ENCODE data around the gene VPS54.
"Not testable (repeated sequence)": the region's sequence is repeated elsewhere in the genome, so short reads cannot be mapped to it uniquely, and the experiment has no call there.

The VPS54 gene

DNA sequence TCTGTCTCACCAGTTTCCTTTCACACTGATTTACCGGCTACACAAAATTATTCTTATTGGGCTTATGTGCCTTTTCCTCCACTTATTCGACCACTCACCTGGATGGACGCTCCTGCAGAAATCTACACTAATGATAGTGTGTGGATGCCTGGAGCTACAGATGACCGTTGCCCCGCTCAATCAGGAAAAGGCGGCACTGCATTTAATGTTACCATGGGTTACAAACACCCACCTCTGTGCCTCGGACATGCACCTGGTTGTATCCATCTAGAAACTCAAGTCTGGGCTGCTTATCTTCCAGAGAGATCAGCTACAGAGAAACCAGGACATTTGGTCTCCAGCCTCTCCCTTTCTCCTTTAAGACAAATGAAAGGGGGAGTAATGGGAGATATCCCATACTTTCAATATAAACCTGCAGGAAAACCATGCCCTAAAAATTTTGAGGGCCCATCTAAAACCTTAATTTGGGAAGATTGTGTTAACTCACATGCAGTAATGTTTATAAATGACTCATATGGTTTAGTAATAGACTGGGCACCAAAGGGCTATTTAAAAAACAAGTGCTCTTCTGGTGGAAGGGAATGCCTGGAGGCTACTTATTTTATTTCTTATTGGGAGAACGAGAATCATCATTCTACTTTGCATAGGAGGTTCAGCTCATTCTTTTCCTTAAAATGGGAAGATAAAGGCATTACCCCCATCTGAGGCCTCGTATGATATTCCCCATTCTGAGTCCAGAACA, 24.7 kb downstream of the VPS54 start:
- DNase-seq (ENCODE audit: low read depth in 2 of 2, low spot score in 1 of 2) = not testable (repeated sequence)

DNA sequence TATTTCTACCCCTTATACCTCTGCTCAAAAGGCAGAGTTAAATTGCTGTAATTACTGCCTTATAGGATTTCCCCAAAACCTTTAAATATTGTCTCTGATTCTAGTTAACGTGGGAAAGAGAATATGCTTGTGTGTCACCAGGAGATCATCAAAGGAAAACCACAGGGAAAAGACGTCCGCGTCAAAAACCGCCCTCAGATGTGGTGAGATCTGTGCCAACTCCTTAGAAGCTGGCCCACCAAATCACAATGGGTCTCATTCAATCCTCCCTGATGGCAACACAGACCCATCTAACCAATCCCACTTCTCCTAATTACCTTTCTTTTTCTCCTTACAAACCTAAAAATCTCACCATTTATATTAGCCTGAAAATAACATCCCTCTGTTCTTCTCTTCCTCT, 25.4 kb downstream of the VPS54 start:
- no peak for DNase-seq (ENCODE audit: low read depth in 2 of 2, low spot score in 1 of 2)

- not testable (repeated sequence) for DNase-seq (ENCODE audit: low read depth in 2 of 2, low spot score in 1 of 2)
These were observed 26.1 kb downstream of the VPS54 start for GRCh38 chr2:63993130-63993584.

DNA sequence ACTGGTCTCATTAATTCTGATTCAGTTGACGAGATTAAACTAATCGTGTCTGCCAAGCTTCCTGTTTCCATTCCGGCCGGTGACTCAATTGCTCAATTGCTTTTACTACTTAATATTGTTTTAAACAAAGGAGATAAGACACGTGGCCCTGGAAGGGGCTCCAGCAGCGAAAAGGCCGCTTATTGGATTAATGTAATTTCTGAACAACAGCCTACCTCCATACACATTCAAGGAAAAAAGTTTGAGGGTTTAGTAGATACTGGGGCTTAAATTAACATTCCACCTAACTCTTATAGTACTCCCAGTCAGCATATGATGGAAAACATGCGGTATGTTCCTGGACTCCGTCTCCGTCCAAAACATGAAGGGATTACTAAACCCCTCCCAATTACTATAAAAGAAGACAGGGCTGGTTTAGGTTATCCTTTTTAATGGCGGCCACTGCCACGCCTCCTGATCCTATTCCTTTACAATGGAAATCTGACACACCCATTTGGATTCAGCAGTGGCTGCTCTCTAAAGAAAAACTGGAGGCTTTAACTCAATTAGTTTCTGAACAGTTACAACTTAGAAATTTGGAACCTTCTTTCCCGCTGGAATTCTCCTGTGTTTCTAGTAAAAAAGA, 27.1 kb downstream of the VPS54 start:
- no peak for DNase-seq (ENCODE audit: low read depth in 2 of 2, low spot score in 1 of 2)

GRCh38 chr2:63991173-63991999, 27.8 kb downstream of the VPS54 start:
- not testable (repeated sequence) for DNase-seq (ENCODE audit: low read depth in 2 of 2, low spot score in 1 of 2)

DNA sequence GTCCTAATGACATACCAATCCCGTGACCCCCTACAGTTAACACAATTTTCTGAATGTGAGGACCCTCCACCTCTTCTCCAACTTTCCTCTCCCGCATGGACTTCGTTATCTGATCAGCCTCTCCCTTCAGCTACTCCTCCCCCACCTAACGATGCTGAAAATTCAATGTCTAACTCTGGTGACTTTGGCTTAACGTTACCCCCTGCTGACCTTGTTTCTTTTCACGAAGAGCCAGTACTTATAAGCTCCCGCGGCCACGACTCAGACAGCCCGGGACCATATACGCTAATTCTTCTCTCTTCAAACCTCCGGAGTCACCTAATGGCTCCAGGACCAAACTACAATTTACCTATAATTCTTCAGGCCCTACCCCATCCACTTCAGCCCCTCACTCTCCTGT, 29.2 kb downstream of the VPS54 start:
- no peak for DNase-seq (ENCODE audit: low read depth in 2 of 2, low spot score in 1 of 2)

DNA sequence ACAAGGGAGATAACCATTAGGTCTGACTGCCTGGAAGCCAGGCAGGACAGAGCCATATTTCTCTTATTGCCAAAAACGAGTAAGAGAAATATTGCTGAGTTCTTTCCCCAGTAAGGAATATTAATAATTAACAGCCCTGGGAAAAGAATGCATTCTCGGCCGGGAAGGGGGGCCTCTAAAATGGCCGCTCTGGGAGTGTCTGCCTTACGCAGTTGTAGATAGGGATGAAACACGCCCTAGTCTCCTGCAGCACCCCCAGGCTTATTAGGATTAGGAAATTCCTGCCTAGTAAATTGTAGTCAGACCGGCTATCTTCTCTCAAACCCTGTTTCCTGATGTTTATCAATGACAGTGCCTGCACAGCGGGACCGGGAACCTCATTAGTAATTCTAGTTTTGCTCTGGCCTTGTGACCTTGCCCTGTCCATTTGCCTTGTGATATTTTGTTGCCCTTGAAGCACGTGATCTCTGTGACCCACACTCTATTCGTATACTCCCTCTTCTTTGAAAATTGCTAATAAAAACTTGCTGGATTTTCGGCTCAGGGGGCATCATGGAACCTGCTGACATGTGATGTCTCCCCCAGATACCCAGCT, 30.3 kb downstream of the VPS54 start:
- DNase-seq (ENCODE audit: low read depth in 2 of 2, low spot score in 1 of 2) = not testable (repeated sequence)

DNA sequence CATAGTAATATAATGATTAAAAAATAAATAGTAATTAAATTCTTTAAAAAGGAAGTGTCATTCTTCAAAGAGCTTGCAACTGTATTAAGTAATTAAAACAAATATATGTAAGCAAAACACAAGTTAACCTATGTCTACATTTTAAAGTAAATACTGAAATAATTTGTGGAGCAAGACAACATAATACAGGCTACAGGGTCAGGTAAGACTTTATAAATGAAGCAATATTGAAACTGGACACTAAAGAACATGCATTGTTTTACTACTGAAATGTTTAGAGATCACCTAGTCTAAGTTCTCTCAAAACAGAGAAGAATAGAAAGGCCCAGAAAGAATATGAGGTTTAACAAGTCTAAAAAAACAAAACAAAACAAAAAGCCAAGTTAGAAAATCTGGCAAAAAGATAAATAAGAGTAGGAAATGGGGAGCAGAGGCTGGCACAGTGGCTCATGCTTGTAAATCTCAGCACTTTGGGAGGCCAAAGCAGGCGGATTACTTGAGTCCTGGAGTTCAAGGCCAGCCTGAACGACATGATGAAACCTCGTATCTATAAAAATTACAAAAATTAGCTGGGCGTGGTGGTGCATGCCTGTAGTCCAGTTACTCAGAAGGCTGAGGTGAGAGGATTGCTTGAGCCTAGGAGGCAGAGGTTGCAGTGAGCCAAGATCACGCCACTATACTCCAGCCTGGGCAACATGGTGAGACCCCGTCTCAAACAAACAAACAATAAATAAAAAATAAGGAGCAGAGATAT, 34.4 kb downstream of the VPS54 start:
- DNase-seq (ENCODE audit: low read depth in 2 of 2, low spot score in 1 of 2) = no peak

GRCh38 chr2:63983986-63984605, 35.1 kb downstream of the VPS54 start:
- DNase-seq (ENCODE audit: low read depth in 2 of 2, low spot score in 1 of 2) = no peak

DNA sequence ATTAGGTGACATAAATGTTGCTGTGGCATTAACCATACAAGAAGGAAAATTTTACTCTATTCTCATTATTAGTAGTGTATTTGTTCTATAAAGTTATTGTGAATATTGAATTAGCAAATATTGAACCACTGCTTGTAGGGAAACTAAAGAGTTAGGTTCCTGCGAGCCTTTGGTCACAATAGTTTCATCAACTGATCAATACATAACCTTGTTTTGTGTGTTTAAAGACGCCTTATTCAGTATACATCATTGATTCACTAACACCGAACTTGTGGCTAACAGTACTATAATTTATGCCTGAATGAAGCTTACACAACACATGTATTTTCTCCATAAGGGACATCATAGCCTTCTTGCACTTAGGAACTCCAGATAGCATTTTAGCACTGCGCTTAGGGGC, 36.9 kb downstream of the VPS54 start:
- no peak for DNase-seq (ENCODE audit: low read depth in 2 of 2, low spot score in 1 of 2)

GRCh38 chr2:63981702-63982103, 37.5 kb downstream of the VPS54 start:
- no peak for DNase-seq (ENCODE audit: low read depth in 2 of 2, low spot score in 1 of 2)

DNA sequence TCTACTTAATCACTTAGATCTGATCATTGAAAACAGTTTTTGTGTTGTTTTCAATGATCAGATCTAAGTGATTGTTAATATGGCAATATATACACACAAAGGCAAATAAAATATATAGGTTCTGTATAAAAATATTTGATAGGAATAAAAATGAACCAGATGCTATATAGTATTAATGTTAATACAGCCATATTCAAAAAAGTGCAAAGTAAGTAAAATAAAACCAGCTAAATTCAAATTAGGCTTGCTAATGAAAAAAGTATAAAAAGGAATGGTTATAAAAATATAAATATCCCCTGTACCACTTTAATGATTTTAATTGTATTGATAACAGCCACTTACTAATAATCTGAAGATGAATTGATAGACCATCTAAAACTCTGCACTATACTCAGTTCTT, 38.4 kb downstream of the VPS54 start:
- no peak for DNase-seq (ENCODE audit: low read depth in 2 of 2, low spot score in 1 of 2)

GRCh38 chr2:63977904-63978303, 41.3 kb downstream of the VPS54 start:
- DNase-seq (ENCODE audit: low read depth in 2 of 2, low spot score in 1 of 2) = no peak

GRCh38 chr2:63976125-63976510, 43.1 kb downstream of the VPS54 start:
- DNase-seq (ENCODE audit: low read depth in 2 of 2, low spot score in 1 of 2) = no peak

DNA sequence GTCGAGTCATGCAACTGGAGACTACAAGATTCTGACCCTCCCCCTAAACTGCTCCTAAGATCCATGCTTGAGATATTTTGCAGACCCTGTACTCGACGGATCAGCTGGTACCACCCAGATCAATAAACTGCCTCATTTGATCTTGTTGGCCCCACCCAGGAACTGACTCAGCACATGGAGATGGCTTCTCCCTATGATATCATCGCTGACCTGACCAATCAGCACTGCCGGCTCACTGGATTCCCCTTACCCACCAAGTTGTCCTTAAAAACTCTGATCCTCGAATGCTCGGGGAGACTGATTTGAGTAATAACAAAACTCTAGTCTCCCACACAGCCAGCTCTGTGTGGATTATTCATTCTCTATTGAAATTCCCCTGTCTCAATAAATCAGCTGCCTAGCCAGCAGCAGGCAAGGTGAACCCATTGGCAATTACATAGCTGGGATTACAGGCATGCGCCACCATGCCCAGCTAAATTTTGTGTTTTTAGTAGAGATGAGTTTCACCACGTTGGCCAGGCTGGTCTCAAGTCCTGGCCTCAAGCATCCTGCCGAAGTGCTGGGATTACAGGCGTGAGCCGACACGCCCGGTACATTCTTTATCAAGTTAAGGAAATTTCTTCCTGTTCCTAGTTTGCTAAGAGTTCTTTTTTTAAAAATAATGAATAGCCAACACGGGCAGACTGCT, 43.6 kb downstream of the VPS54 start:
- no peak for DNase-seq (ENCODE audit: low read depth in 2 of 2, low spot score in 1 of 2)

DNA sequence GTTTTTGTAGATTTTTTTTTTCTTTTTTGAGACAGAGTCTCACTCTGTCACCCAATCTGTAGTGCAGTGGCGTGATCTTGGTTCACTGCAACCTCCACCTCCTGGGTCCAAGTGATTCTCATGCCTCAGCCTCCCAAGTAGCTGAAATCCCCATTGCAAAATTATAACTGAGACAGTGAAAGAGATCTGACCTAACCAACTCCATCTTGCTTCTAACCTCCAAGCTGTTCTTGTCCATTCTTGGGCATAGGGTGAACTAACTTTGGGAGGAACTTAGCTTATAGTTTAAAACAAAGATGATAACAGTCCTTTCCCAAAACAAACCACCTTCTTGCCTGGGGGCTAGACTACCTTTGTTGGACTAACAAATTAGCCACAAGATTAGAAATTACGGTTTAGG, 44.2 kb downstream of the VPS54 start:
- not testable (repeated sequence) for DNase-seq (ENCODE audit: low read depth in 2 of 2, low spot score in 1 of 2)

- DNase-seq (ENCODE audit: low read depth in 2 of 2, low spot score in 1 of 2) = no peak
These were observed 57.0 kb downstream of the VPS54 start for GRCh38 chr2:63962186-63962585.

- no peak for DNase-seq (ENCODE audit: low read depth in 2 of 2, low spot score in 1 of 2)
These were observed 68.8 kb downstream of the VPS54 start for GRCh38 chr2:63950414-63950813.

GRCh38 chr2:63942788-63943187, 76.4 kb downstream of the VPS54 start:
- no peak for DNase-seq (ENCODE audit: low read depth in 2 of 2, low spot score in 1 of 2)

- DNase-seq (ENCODE audit: low read depth in 2 of 2, low spot score in 1 of 2) = not testable (repeated sequence)
These were observed 87.1 kb downstream of the VPS54 start for GRCh38 chr2:63932104-63932503.
